Naive thymus-derived CD4-positive, alpha-beta T cell (primary cell): ENCODE results near the gene MORC3. TPM values are rescaled to one million over a fixed set of nuclear protein-coding genes. Genes with fewer than 3 reads are reported as not detected.
"Not testable (repeated sequence)": the region's sequence is repeated elsewhere in the genome, so short reads cannot be mapped to it uniquely, and the experiment has no call there.

ENCODE experiments used
- ATAC-seq: fragments of 150-1000 bp; cut with Tn5 transposase; 2 replicates; pipeline ENCODE4 v1.10.0; 2021; ENCODE audit warnings: mild to moderate bottlenecking, moderate library complexity
- CTCF ChIA-PET: fragments of 350-600 bp; sonication (Branson Sonifier 250); formaldehyde crosslinking; loops from one replicate; lab custom pipeline; 2021; ENCODE audit warnings: antibody characterized with exemption; lab: Charles Lee
- POLR2A ChIA-PET: fragments of 350-600 bp; sonication (Branson Sonifier 250); formaldehyde crosslinking; loops from one replicate; lab custom pipeline; 2021; ENCODE audit warnings: antibody characterized with exemption, inconsistent platforms; lab: Charles Lee
- DNase-seq, 9 donors: peaks; one replicate each; pipeline versions ENCODE4 v3.0.0 to v3.0.0-alpha.2; 2020 to 2022; ENCODE audit warnings: mixed read lengths in 1 of 9
- H3K27ac ChIP-seq: one replicate; pipeline ENCODE4 v1.7.0; 2013; ENCODE audit warnings: mild to moderate bottlenecking, low read depth, low read length, moderate library complexity
- H3K27me3 ChIP-seq, 2 donors: one replicate each; pipeline ENCODE4 v1.7.0; 2013; ENCODE audit warnings: low read length in 2 of 2, mild to moderate bottlenecking in 2 of 2, moderate library complexity in 2 of 2; ENCODE audit not compliant: control insufficient read depth in 2 of 2, insufficient read depth in 2 of 2
- H3K36me3 ChIP-seq, 3 experiments: 1 replicate in 2 of 3; 2 replicates in 1 of 3; pipeline ENCODE4 v1.7.0; 2013; ENCODE audit warnings: low read length in 3 of 3, mild to moderate bottlenecking in 3 of 3, moderate library complexity in 1 of 3; ENCODE audit not compliant: insufficient read depth in 3 of 3, control insufficient read depth in 2 of 3
- H3K4me1 ChIP-seq, 2 donors: one replicate each; pipeline ENCODE4 v1.7.0; 2013; ENCODE audit warnings: low read length in 2 of 2, mild to moderate bottlenecking in 2 of 2, moderate library complexity in 1 of 2; ENCODE audit not compliant: control insufficient read depth in 2 of 2, insufficient read depth in 2 of 2
- H3K4me3 ChIP-seq: 2 replicates; pipeline ENCODE4 v1.7.0; 2013; ENCODE audit warnings: mild to moderate bottlenecking, low read length
- H3K9me3 ChIP-seq, 3 experiments: 1 replicate in 2 of 3; 2 replicates in 1 of 3; pipeline ENCODE4 v1.7.0; 2013; ENCODE audit warnings: low read length in 3 of 3; ENCODE audit not compliant: control insufficient read depth in 2 of 3
- H3K27ac Mint-ChIP-seq, 9 donors: one replicate each; pipeline ENCODE4 v1.8.0; 2020 to 2022; ENCODE audit warnings: mixed read lengths in 9 of 9, mild to moderate bottlenecking in 8 of 9, moderate library complexity in 5 of 9, inconsistent platforms in 2 of 9
- H3K27me3 Mint-ChIP-seq, 5 donors: one replicate each; pipeline ENCODE4 v1.8.0; 2021 to 2022; ENCODE audit warnings: mixed read lengths in 5 of 5, mild to moderate bottlenecking in 1 of 5
- H3K36me3 Mint-ChIP-seq, 5 donors: one replicate each; pipeline ENCODE4 v1.8.0; 2020 to 2022; ENCODE audit warnings: mixed read lengths in 5 of 5, mild to moderate bottlenecking in 3 of 5, inconsistent platforms in 1 of 5
- H3K4me1 Mint-ChIP-seq, 7 donors: one replicate each; pipeline ENCODE4 v1.8.0; 2020 to 2022; ENCODE audit warnings: mixed read lengths in 7 of 7, mild to moderate bottlenecking in 3 of 7, inconsistent platforms in 1 of 7
- H3K4me3 Mint-ChIP-seq, 10 donors: one replicate each; pipeline ENCODE4 v1.8.0; 2020 to 2022; ENCODE audit warnings: mild to moderate bottlenecking in 10 of 10, mixed read lengths in 10 of 10, moderate library complexity in 6 of 10, inconsistent platforms in 2 of 10
- H3K9me3 Mint-ChIP-seq, 11 donors: one replicate each; pipeline ENCODE4 v1.8.0; 2020 to 2022; ENCODE audit warnings: mixed read lengths in 11 of 11, mild to moderate bottlenecking in 4 of 11, inconsistent platforms in 1 of 11, moderate library complexity in 1 of 11
- intact Hi-C, 2 donors: fragments of 100-400 bp; cut with micrococcal nuclease; formaldehyde crosslinking; loops; one replicate each; pipeline ENCODE4 v1.15.1; 2023
- polyA plus RNA-seq, 2 donors: library from polyadenylated mRNA; unstranded; fragments of 300-500 nt; fragmentation: Illumina TruSeq; gene quantifications; one replicate each; pipeline ENCODE4 v1.2.3, GENCODE V29; 2021
- total RNA-seq, 6 experiments: library from RNA in 5 of 6; stranded (reverse) in 5 of 6; gene quantifications; 1 replicate in 5 of 6; 2 replicates in 1 of 6; pipeline ENCODE4 v1.2.3 and lab custom pipeline; 2021 to 2026

MORC3 gene
- total RNA-seq, result 100 to 1,000 TPM in 2 of 5 experiments, 10 to 100 TPM in 3; 48.2 to 123 (median 62.0) TPM
- polyA plus RNA-seq, result 10 to 100 TPM; 29.3 to 54.9 TPM
- total RNA-seq (lab: John Stamatoyannopoulos, UW), result 152 reads per million, percentile 90 among the genes with 10 or more reads in this experiment

- peak within 1 kb of the TSS; percentile 93 for H3K27ac ChIP-seq
- Mint-ChIP-seq H3K36me3 (peaks cover 0 to 20% (median 12%) of the 10 kb centered on the region in 5 donors), H3K4me3 (peak within 1 kb of the TSS; percentile 90 to 100 (median 96)), H3K4me1 (peaks cover 29 to 40% (median 37%) of the 10 kb centered on the region in 7 donors), H3K9me3 (peaks cover 0 to 10% (median 4%) of the 10 kb centered on the region in 11 donors), H3K27ac (peak within 1 kb of the TSS; percentile 94 to 99 (median 97)), H3K27me3 (peaks cover 0 to 5% (median 0%) of the 10 kb centered on the region in 5 donors)
- no peaks in the 10 kb centered on the region for H3K9me3 ChIP-seq
- ATAC-seq (peak; percentile 96), DNase-seq (peak; percentile 95 to 98 (median 97))
- ChIA-PET CTCF (interaction anchor here (0.5 to 3.3 kb wide), 14 partner anchors 9 to 146 kb away, joined by 3 to 34 read pairs (median 4); no protein-coding TSS in a partner anchor), POLR2A (interaction anchor here (0.6 to 13.6 kb wide), 30 partner anchors 8 to 757 kb away, joined by 3 to 361 read pairs (median 6); partner anchors contain the start of genes CBR1 and CHAF1B)
- intact Hi-C loops, result loop anchor here (1.0 to 10.0 kb wide), 12 partner anchors 10 to 945 kb away; partner anchors contain the start of genes CHAF1B (in 2 of the 2), DOP1B (in 2 of the 2), SETD4 (in 2 of the 2) and VPS26C (in 1 of the 2)
- H3K4me3 ChIP-seq, result peak within 1 kb of the TSS; percentile 78
- H3K4me1 ChIP-seq, result peaks cover 11 to 22% of the 10 kb centered on the region in 2 donors
- H3K27me3 ChIP-seq, result no peaks in the 10 kb centered on the region
- H3K36me3 ChIP-seq, result peaks cover 0 to 14% (median 0%) of the 10 kb centered on the region in 3 experiments
Observed at GRCh38 chr21:36319767-36320420, at the start of gene MORC3. Gene MORC3, plus strand, starts transcription at chr21:36320197. Its CDS starts 68 bp downstream, at chr21:36320265.

GRCh38 chr21:36270786-36271695, 49.0 kb upstream of the MORC3 start:
- H3K36me3 ChIP-seq, H3K27me3 Mint-ChIP-seq, H3K27ac ChIP-seq, DNase-seq, H3K4me3 Mint-ChIP-seq, H3K9me3 Mint-ChIP-seq, ATAC-seq, H3K4me1 Mint-ChIP-seq, intact Hi-C loops, H3K27me3 ChIP-seq, H3K4me3 ChIP-seq, H3K9me3 ChIP-seq, H3K4me1 ChIP-seq: not testable (repeated sequence)
- H3K36me3 Mint-ChIP-seq, result peaks cover 0 to 38% (median 12%) of the 10 kb centered on the region in 5 donors
- H3K27ac Mint-ChIP-seq, result peak overlapping the region in 3 of 9 donors; percentile 13 to 50 (median 30)
- CTCF ChIA-PET, result interaction anchor here (1.0 kb wide), 1 partner anchor 10 kb away, joined by 3 read pairs; no protein-coding TSS in a partner anchor
- POLR2A ChIA-PET, result interaction anchor here (1.3 kb wide), 1 partner anchor 18 kb away, joined by 4 read pairs; no protein-coding TSS in a partner anchor

- intact Hi-C loops, result no loop called here
- ATAC-seq (no peak), DNase-seq (no peak)
- Histone ChIP-seq H3K4me3 (no peak overlapping the region), H3K27ac (no peak overlapping the region), H3K36me3 (peaks cover 0 to 21% (median 0%) of the 10 kb centered on the region in 3 experiments), H3K4me1 (no peaks in the 10 kb centered on the region), H3K27me3 (no peaks in the 10 kb centered on the region), H3K9me3 (no peaks in the 10 kb centered on the region)
- Mint-ChIP-seq H3K4me3 (no peak overlapping the region), H3K27me3 (no peaks in the 10 kb centered on the region), H3K27ac (peak overlapping the region in 4 of 9 donors; percentile 4 to 28 (median 20)), H3K9me3 (peaks cover 0 to 1% (median 0%) of the 10 kb centered on the region in 11 donors), H3K4me1 (peaks cover 0 to 7% (median 0%) of the 10 kb centered on the region in 7 donors), H3K36me3 (peaks cover 0 to 42% (median 15%) of the 10 kb centered on the region in 5 donors)
- ChIA-PET CTCF (interaction anchor here (0.6 kb wide), 1 partner anchor 10 kb away, joined by 3 read pairs; no protein-coding TSS in a partner anchor), POLR2A (interaction anchor here (0.8 to 1.2 kb wide), 2 partner anchors 14 to 47 kb away, joined by 3 to 4 read pairs; no protein-coding TSS in a partner anchor)
Observed at GRCh38 chr21:36274128-36274527, 45.9 kb upstream of the MORC3 start.

GRCh38 chr21:36282568-36283230, 37.3 kb upstream of the MORC3 start:
- H3K4me3 Mint-ChIP-seq, result no peak overlapping the region
- ChIA-PET POLR2A (no interaction called here), CTCF (interaction anchor here (1.6 kb wide), 1 partner anchor 37 kb away, joined by 4 read pairs; the partner anchor contains the start of gene MORC3)
- peaks cover 0 to 28% (median 11%) of the 10 kb centered on the region in 5 donors for H3K36me3 Mint-ChIP-seq
- no peak overlapping the region for H3K4me3 ChIP-seq
- H3K9me3 Mint-ChIP-seq, result no peaks in the 10 kb centered on the region
- H3K27me3 ChIP-seq, result no peaks in the 10 kb centered on the region
- H3K36me3 ChIP-seq, result peaks cover 0 to 13% (median 0%) of the 10 kb centered on the region in 3 experiments
- H3K9me3 ChIP-seq, result no peaks in the 10 kb centered on the region
- ATAC-seq (no peak), DNase-seq (no peak)
- H3K4me1 Mint-ChIP-seq, result peaks cover 0 to 8% (median under 1%) of the 10 kb centered on the region in 7 donors
- H3K27ac ChIP-seq, result no peak overlapping the region
- no peaks in the 10 kb centered on the region for H3K27me3 Mint-ChIP-seq
- intact Hi-C loops, result no loop called here
- peak overlapping the region in 2 of 9 donors; percentile 37 to 68 for H3K27ac Mint-ChIP-seq
- H3K4me1 ChIP-seq, result no peaks in the 10 kb centered on the region

- H3K4me1 ChIP-seq, H3K4me3 Mint-ChIP-seq, H3K4me3 ChIP-seq, H3K9me3 Mint-ChIP-seq, POLR2A ChIA-PET, H3K9me3 ChIP-seq, intact Hi-C loops, ATAC-seq, H3K27ac ChIP-seq, H3K27me3 Mint-ChIP-seq, H3K36me3 ChIP-seq, H3K27me3 ChIP-seq, DNase-seq: not testable (repeated sequence)
- peaks cover 0 to 23% (median 8%) of the 10 kb centered on the region in 5 donors for H3K36me3 Mint-ChIP-seq
- H3K4me1 Mint-ChIP-seq, result peaks cover 0 to 12% (median 5%) of the 10 kb centered on the region in 7 donors
- CTCF ChIA-PET, result interaction anchor here (1.6 kb wide), 1 partner anchor 37 kb away, joined by 4 read pairs; the partner anchor contains the start of gene MORC3
- peak overlapping the region in 3 of 9 donors; percentile 22 to 65 (median 37) for H3K27ac Mint-ChIP-seq
Observed at GRCh38 chr21:36283231-36283622, 36.8 kb upstream of the MORC3 start.
